GM19239 (cell line): ENCODE measurements around the gene LHX3.

Experiments
- DNase-seq: peaks from one replicate; pipeline ENCODE4 v3.0.0; 2011; ENCODE audit warnings: low spot score; ENCODE audit not compliant: insufficient read length
- FAIRE-seq: peaks from 2 replicates; lab custom pipeline; 2011; peaks lifted over from hg19 to GRCh38; lab: Jason Lieb, UNC

The LHX3 gene

GRCh38 chr9:136182420-136182787 is 22.5 kb downstream of the LHX3 start:
- DNase-seq: no peak
- FAIRE-seq: no peak

GRCh38 chr9:136181784-136182419 is 23.0 kb downstream of the LHX3 start:
- FAIRE-seq (no peak), DNase-seq (no peak)

GRCh38 chr9:136180586-136180985 is 24.3 kb downstream of the LHX3 start:
- FAIRE-seq (no peak), DNase-seq (no peak)

- DNase-seq (no peak), FAIRE-seq (no peak)
These were observed 25.2 kb downstream of the LHX3 start for GRCh38 chr9:136179761-136180160.

GRCh38 chr9:136179101-136179616 is 25.8 kb downstream of the LHX3 start:
- DNase-seq (no peak), FAIRE-seq (no peak)

- DNase-seq (no peak), FAIRE-seq (no peak)
These were observed 26.2 kb downstream of the LHX3 start for GRCh38 chr9:136178773-136179075.

GRCh38 chr9:136178061-136178772 is 26.7 kb downstream of the LHX3 start:
- DNase-seq (no peak), FAIRE-seq (no peak)

- DNase-seq (no peak), FAIRE-seq (no peak)
These were observed 27.7 kb downstream of the LHX3 start for GRCh38 chr9:136177224-136177623.

GRCh38 chr9:136175616-136176197 is 29.2 kb downstream of the LHX3 start:
- DNase-seq (no peak), FAIRE-seq (no peak)

- DNase-seq (no peak), FAIRE-seq (no peak)
These were observed 29.9 kb downstream of the LHX3 start for GRCh38 chr9:136174779-136175615.

GRCh38 chr9:136173648-136174290 is 31.2 kb downstream of the LHX3 start:
- no peak for FAIRE-seq

GRCh38 chr9:136172412-136173079 is 32.4 kb downstream of the LHX3 start:
- FAIRE-seq (no peak), DNase-seq (no peak)

More at GRCh38 chr9:136173648-136174290, 31.2 kb downstream of the LHX3 start:
- DNase-seq: no peak

GRCh38 chr9:136171801-136172411 is 33.0 kb downstream of the LHX3 start:
- DNase-seq: no peak
- FAIRE-seq: no peak

GRCh38 chr9:136171009-136171800 is 33.7 kb downstream of the LHX3 start:
- FAIRE-seq (no peak), DNase-seq (no peak)

- DNase-seq (peak; percentile 87), FAIRE-seq (no peak)
These were observed 34.7 kb downstream of the LHX3 start for GRCh38 chr9:136170006-136170901.

- FAIRE-seq: no peak
- DNase-seq: no peak
These were observed 35.4 kb downstream of the LHX3 start for GRCh38 chr9:136169495-136169894.

- DNase-seq: no peak
- no peak for FAIRE-seq
These were observed 41.6 kb downstream of the LHX3 start for GRCh38 chr9:136163248-136163850.
